SK-N-SH (cell line): ENCODE data around the gene SPEG. TPM values are rescaled to one million over a fixed set of nuclear protein-coding genes. Genes with fewer than 3 reads are reported as not detected.

Experiments
- CTCF ChIA-PET: fragments of 300-600, 350-600 bp; formaldehyde crosslinking; extraction: SDS; loops from one replicate; lab custom pipeline; 2021; lab: Yijun Ruan, JAX
- POLR2A ChIA-PET: fragments of 350-600 bp; sonication (Branson Sonifier 250); formaldehyde crosslinking; extraction: SDS; loops from one replicate; lab custom pipeline; 2020; ENCODE audit warnings: antibody characterized with exemption, inconsistent platforms; lab: Yijun Ruan, JAX
- DNase-seq: peaks from one replicate; pipeline ENCODE4 v3.0.0; 2012
- H2AFZ ChIP-seq: fragments of 200-600 bp; sonication (generic); 2 replicates; pipeline ENCODE4 v1.8.1; 2016; ENCODE audit warnings: antibody characterized with exemption, mild to moderate bottlenecking, low read depth
- H3F3A ChIP-seq: fragments of 200-600 bp; sonication (generic); replicated peaks from 2 replicates; pipeline ENCODE3; 2016; ENCODE audit warnings: antibody characterized with exemption, mild to moderate bottlenecking; ENCODE audit not compliant: insufficient read depth
- H3K27ac ChIP-seq, 2 experiments: fragments of 200-500 bp in 1 of 2; fragments of 200-600 bp in 1 of 2; sonication (Bioruptor generic) in 1 of 2; sonication (generic), shearing (Covaris generic) in 1 of 2; 2 replicates each; pipeline versions ENCODE4 v1.5.1 to v1.6.1; 2014 to 2016; ENCODE audit warnings: low read depth in 2 of 2, inconsistent platforms in 1 of 2, low read length in 1 of 2, mild to moderate bottlenecking in 1 of 2, mixed read lengths in 1 of 2
- H3K27me3 ChIP-seq: fragments of 200-600 bp; sonication (generic), shearing (Covaris generic); 2 replicates; pipeline ENCODE4 v1.6.1; 2016; ENCODE audit warnings: mixed run types; ENCODE audit not compliant: insufficient read depth
- H3K36me3 ChIP-seq, 2 experiments: fragments of 200-500 bp in 1 of 2; fragments of 200-600 bp in 1 of 2; sonication (Bioruptor generic) in 1 of 2; sonication (generic) in 1 of 2; replicated peaks in 1 of 2; 2 replicates each; pipeline versions ENCODE3 to v1.5.1; 2014 to 2016; ENCODE audit warnings: low read length in 1 of 2, mild to moderate bottlenecking in 1 of 2; ENCODE audit not compliant: insufficient read depth in 2 of 2, control insufficient read depth in 1 of 2
- H3K4me1 ChIP-seq, 2 experiments: fragments of 200-500 bp in 1 of 2; fragments of 200-600 bp in 1 of 2; sonication (Bioruptor generic) in 1 of 2; sonication (generic), shearing (Covaris generic) in 1 of 2; 2 replicates each; pipeline versions ENCODE4 v1.5.1 to v1.6.1; 2014 to 2016; ENCODE audit warnings: low read depth in 1 of 2, low read length in 1 of 2, mixed run types in 1 of 2; ENCODE audit not compliant: insufficient read depth in 2 of 2, control insufficient read depth in 1 of 2
- H3K4me2 ChIP-seq: fragments of 200-600 bp; sonication (generic), shearing (Covaris generic); 2 replicates; pipeline ENCODE4 v1.6.1; 2017; ENCODE audit warnings: mixed run types
- H3K4me3 ChIP-seq, 2 experiments: fragments of 200-500 bp in 1 of 2; fragments of 200-600 bp in 1 of 2; sonication (Bioruptor generic) in 1 of 2; sonication (generic), shearing (Covaris generic) in 1 of 2; 2 replicates each; pipeline versions ENCODE4 v1.5.1 to v1.8.1; 2014 to 2016; ENCODE audit warnings: low read depth in 2 of 2, inconsistent platforms in 1 of 2, low read length in 1 of 2, mild to moderate bottlenecking in 1 of 2, mixed read lengths in 1 of 2, moderate library complexity in 1 of 2
- H3K79me2 ChIP-seq: fragments of 200-600 bp; sonication (generic); 2 replicates; pipeline ENCODE4 v1.8.1; 2017; ENCODE audit warnings: mild to moderate bottlenecking; ENCODE audit not compliant: insufficient read depth
- H3K9ac ChIP-seq: fragments of 200-600 bp; sonication (generic); 2 replicates; pipeline ENCODE4 v1.6.1; 2017; ENCODE audit warnings: mixed run types
- H3K9me2 ChIP-seq: fragments of 200-600 bp; sonication (generic); 2 replicates; pipeline ENCODE4 v1.6.1; 2017; ENCODE audit warnings: mixed run types
- H3K9me3 ChIP-seq: fragments of 200-600 bp; sonication (generic); 2 replicates; pipeline ENCODE4 v1.6.1; 2017; ENCODE audit warnings: mixed run types, mild to moderate bottlenecking, moderate library complexity
- H4K20me1 ChIP-seq: fragments of 200-600 bp; sonication (generic); 2 replicates; pipeline ENCODE4 v1.6.1; 2017; ENCODE audit warnings: mild to moderate bottlenecking, mixed run types; ENCODE audit not compliant: insufficient read depth
- ELF1 ChIP-seq: IDR thresholded peaks from 2 replicates; pipeline ENCODE4 v1.4.0; 2012
- FOXM1 ChIP-seq: IDR thresholded peaks from 2 replicates; pipeline ENCODE4 v1.4.0; 2012; ENCODE audit warnings: low read depth, mild to moderate bottlenecking
- IRF3 ChIP-seq: fragments of 150-350 bp; IDR thresholded peaks from 2 replicates; pipeline ENCODE4 v1.6.1; 2016; ENCODE audit warnings: mild to moderate bottlenecking, low read depth, low read length
- JUND ChIP-seq: IDR thresholded peaks from 2 replicates; pipeline ENCODE4 v1.4.0; 2012
- MXI1 ChIP-seq: IDR thresholded peaks from 2 replicates; pipeline ENCODE4 v1.6.1; 2012; ENCODE audit warnings: mild to moderate bottlenecking, low read depth, low read length, improper control_type of control experiment
- NFIC ChIP-seq: IDR thresholded peaks from 2 replicates; pipeline ENCODE4 v1.4.0; 2012; ENCODE audit warnings: borderline replicate concordance
- PBX3 ChIP-seq: IDR thresholded peaks from 2 replicates; pipeline ENCODE4; 2012
- RAD21 ChIP-seq: IDR thresholded peaks from 2 replicates; pipeline ENCODE4 v1.6.1; 2012; ENCODE audit warnings: mild to moderate bottlenecking, low read length
- RCOR1 ChIP-seq: fragments of 150-350 bp; IDR thresholded peaks from 2 replicates; pipeline ENCODE4 v1.6.1; 2017; ENCODE audit warnings: antibody characterized with exemption, low read length
- RFX5 ChIP-seq: IDR thresholded peaks from 2 replicates; pipeline ENCODE4 v1.6.1; 2012; ENCODE audit warnings: mild to moderate bottlenecking, improper control_type of control experiment, low read length
- RXRA ChIP-seq: IDR thresholded peaks from 2 replicates; pipeline ENCODE4 v1.4.0; 2012; ENCODE audit warnings: low read depth, mild to moderate bottlenecking, borderline replicate concordance
- SIN3A ChIP-seq: IDR thresholded peaks from 2 replicates; pipeline ENCODE4 v1.6.1; 2012; ENCODE audit warnings: low read depth, mild to moderate bottlenecking, low read length, moderate library complexity, borderline replicate concordance
- SMC3 ChIP-seq: IDR thresholded peaks from 2 replicates; pipeline ENCODE4 v1.6.1; 2012; ENCODE audit warnings: low read depth, low read length, improper control_type of control experiment
- TCF12 ChIP-seq: IDR thresholded peaks from 2 replicates; pipeline ENCODE4 v1.4.0; 2012
- TEAD4 ChIP-seq: IDR thresholded peaks from 2 replicates; pipeline ENCODE4 v1.4.0; 2012; ENCODE audit warnings: mild to moderate bottlenecking, borderline replicate concordance; ENCODE audit not compliant: insufficient read depth
- USF1 ChIP-seq: IDR thresholded peaks from 2 replicates; pipeline ENCODE4 v1.4.0; 2012; ENCODE audit warnings: low read depth, borderline replicate concordance
- USF2 ChIP-seq: fragments of 150-350 bp; IDR thresholded peaks from 2 replicates; pipeline ENCODE4 v1.6.1; 2017; ENCODE audit warnings: antibody characterized with exemption, low read length, low read depth, borderline replicate concordance
- YY1 ChIP-seq: IDR thresholded peaks from 2 replicates; pipeline ENCODE4 v1.4.0; 2012; ENCODE audit warnings: low read depth, mild to moderate bottlenecking
- ZBTB33 ChIP-seq: IDR thresholded peaks from 2 replicates; pipeline ENCODE4 v1.4.0; 2012; ENCODE audit warnings: low read depth, borderline replicate concordance
- WGBS: methylation state at CpG from one replicate; pipeline ENCODE4 v1.1.6; 2017; ENCODE audit warnings: low lambda C conversion rate; 5-methylcytosine and 5-hydroxymethylcytosine counted together
- polyA plus RNA-seq, 3 experiments: library from polyadenylated mRNA; depleted of rRNA; stranded (reverse); fragments of >200 nt; gene quantifications; 2 replicates each; pipeline ENCODE4 v1.2.3, GENCODE V29; 2012

The SPEG gene
- polyA plus RNA-seq, 1 of the 3 experiments (the other 2 are of a cell fraction): 107 TPM

- Histone ChIP-seq H3K79me2 (no peaks in the 10 kb centered on the region), H3K4me2 (no peak overlapping the region), H3K27me3 (no peaks in the 10 kb centered on the region), H4K20me1 (no peaks in the 10 kb centered on the region), H2AFZ (no peak overlapping the region), H3K27ac (no peak overlapping the region), H3K9me2 (no peaks in the 10 kb centered on the region), H3K4me1 (no peaks in the 10 kb centered on the region), H3K4me3 (no peak overlapping the region), H3K36me3 (peaks cover 0 to 57% of the 10 kb centered on the region in 2 experiments), H3K9me3 (no peaks in the 10 kb centered on the region), H3K9ac (no peak overlapping the region), H3F3A (no peaks in the 10 kb centered on the region)
- POLR2A ChIA-PET: interaction anchor here (2.0 kb wide), 1 partner anchor 14 kb away, joined by 12 read pairs; the partner anchor contains the start of gene GMPPA
- DNase-seq: no peak
- 88% methylated on average over 37 of the region's 89 CpGs for WGBS
- CTCF ChIA-PET: interaction anchor here (2.1 to 62.1 kb wide), 3 partner anchors 10 to 30 kb away, joined by 8 to 2824 read pairs (median 2824); partner anchors contain the start of genes ASIC4, CHPF, GMPPA and TMEM198
- TF ChIP-seq NFIC (no peak), SIN3A (no peak), USF2 (no peak), RCOR1 (no peak), MXI1 (no peak), YY1 (no peak), RAD21 (no peak), USF1 (no peak), ELF1 (no peak), TCF12 (no peak), FOXM1 (no peak)
These were observed 49.9 kb downstream of the SPEG start for GRCh38 chr2:219484343-219485200.

GRCh38 chr2:219485201-219485580 is 50.5 kb downstream of the SPEG start:
- POLR2A ChIA-PET: interaction anchor here (2.0 kb wide), 1 partner anchor 13 kb away, joined by 12 read pairs; the partner anchor contains the start of gene GMPPA
- CTCF ChIA-PET: interaction anchor here (0.9 to 62.1 kb wide), 5 partner anchors 9 to 190 kb away, joined by 3 to 2824 read pairs (median 8); partner anchors contain the start of genes ASIC4, CHPF, GMPPA and TMEM198
- Histone ChIP-seq H3K4me3 (no peak overlapping the region), H3F3A (no peaks in the 10 kb centered on the region), H3K27me3 (no peaks in the 10 kb centered on the region), H3K4me2 (no peak overlapping the region), H3K27ac (no peak overlapping the region), H3K4me1 (no peaks in the 10 kb centered on the region; a peak in 1 of 4 replicates), H3K9me3 (no peaks in the 10 kb centered on the region), H3K9me2 (no peaks in the 10 kb centered on the region), H3K9ac (no peak overlapping the region), H4K20me1 (no peaks in the 10 kb centered on the region), H3K79me2 (no peaks in the 10 kb centered on the region), H2AFZ (no peak overlapping the region), H3K36me3 (peaks cover 0 to 52% of the 10 kb centered on the region in 2 experiments)
- WGBS: 67% methylated on average over 1 of the region's 12 CpGs
- DNase-seq: no peak
- TF ChIP-seq SMC3 (no peak), IRF3 (no peak), JUND (no peak), SIN3A (no peak), TEAD4 (no peak), FOXM1 (no peak), RCOR1 (no peak), ZBTB33 (no peak), PBX3 (no peak), RXRA (no peak), RFX5 (no peak), TCF12 (no peak)
